ENCODE data around the gene CD19.
"Not testable (repeated sequence)": the region's sequence is repeated elsewhere in the genome, so short reads cannot be mapped to it uniquely, and the experiment has no call there.

CD19 gene

GRCh38 chr16:28923652-28924398 lies 7.9 kb upstream of the CD19 start:
- peaks cover 12% of the 10 kb centered on the region for H3K36me3 Mint-ChIP-seq (ENCODE audit: low read depth)
- peak overlapping the region; percentile 78 for H3K4me3 Mint-ChIP-seq
- no peaks in the 10 kb centered on the region for H3K27me3 Mint-ChIP-seq (ENCODE audit: low read depth)
- H3K9me3 Mint-ChIP-seq = no peaks in the 10 kb centered on the region
- H3K27ac Mint-ChIP-seq = peak overlapping the region; percentile 75
- peaks cover 16% of the 10 kb centered on the region for H3K4me1 Mint-ChIP-seq (ENCODE audit: low read depth)

GRCh38 chr16:28924399-28924761 lies 7.4 kb upstream of the CD19 start:
- Mint-ChIP-seq H3K36me3 (ENCODE audit: low read depth) (peaks cover 8% of the 10 kb centered on the region), H3K27ac (peak overlapping the region; percentile 100), H3K27me3 (ENCODE audit: low read depth) (no peaks in the 10 kb centered on the region), H3K4me3 (peak overlapping the region; percentile 97), H3K9me3 (no peaks in the 10 kb centered on the region), H3K4me1 (ENCODE audit: low read depth) (peaks cover 16% of the 10 kb centered on the region)

- H3K4me3 Mint-ChIP-seq = peak within 1 kb of the TSS; percentile 97
- H3K36me3 Mint-ChIP-seq (ENCODE audit: low read depth) = peaks cover 7% of the 10 kb centered on the region
- no peaks in the 10 kb centered on the region for H3K9me3 Mint-ChIP-seq
- peaks cover 16% of the 10 kb centered on the region for H3K4me1 Mint-ChIP-seq (ENCODE audit: low read depth)
- no peaks in the 10 kb centered on the region for H3K27me3 Mint-ChIP-seq (ENCODE audit: low read depth)
- H3K27ac Mint-ChIP-seq = peak within 1 kb of the TSS; percentile 100
Measured at GRCh38 chr16:28924762-28925385, 6.9 kb upstream of the CD19 start, which contains the start of gene RABEP2. Gene RABEP2, minus strand, starts transcription at chr16:28925238. Its CDS starts 75 bp downstream, at chr16:28925163.

GRCh38 chr16:28925386-28926228 lies 6.2 kb upstream of the CD19 start:
- peaks cover 7% of the 10 kb centered on the region for H3K36me3 Mint-ChIP-seq (ENCODE audit: low read depth)
- peaks cover 18% of the 10 kb centered on the region for H3K4me1 Mint-ChIP-seq (ENCODE audit: low read depth)
- H3K4me3 Mint-ChIP-seq = peak overlapping the region; percentile 97
- no peaks in the 10 kb centered on the region for H3K27me3 Mint-ChIP-seq (ENCODE audit: low read depth)
- H3K9me3 Mint-ChIP-seq = no peaks in the 10 kb centered on the region
- H3K27ac Mint-ChIP-seq = peak overlapping the region; percentile 100

- not testable (repeated sequence) for H3K9me3 Mint-ChIP-seq; H3K27me3 Mint-ChIP-seq (ENCODE audit: low read depth); H3K36me3 Mint-ChIP-seq (ENCODE audit: low read depth)
- H3K4me1 Mint-ChIP-seq (ENCODE audit: low read depth) = peaks cover 19% of the 10 kb centered on the region
- peak overlapping the region; percentile 97 for H3K4me3 Mint-ChIP-seq
- peak overlapping the region; percentile 100 for H3K27ac Mint-ChIP-seq
Measured at GRCh38 chr16:28926284-28926683, 5.5 kb upstream of the CD19 start.

GRCh38 chr16:28927815-28928214 lies 4.0 kb upstream of the CD19 start:
- Mint-ChIP-seq H3K36me3 (ENCODE audit: low read depth) (peaks cover 2% of the 10 kb centered on the region), H3K9me3 (no peaks in the 10 kb centered on the region), H3K4me3 (no peak overlapping the region), H3K4me1 (ENCODE audit: low read depth) (peaks cover 19% of the 10 kb centered on the region), H3K27me3 (ENCODE audit: low read depth) (no peaks in the 10 kb centered on the region), H3K27ac (no peak overlapping the region)

GRCh38 chr16:28930203-28930602 lies 1.6 kb upstream of the CD19 start:
- Mint-ChIP-seq H3K27ac (peak overlapping the region; percentile 46), H3K27me3 (ENCODE audit: low read depth) (no peaks in the 10 kb centered on the region), H3K4me1 (ENCODE audit: low read depth) (peaks cover 18% of the 10 kb centered on the region), H3K4me3 (no peak overlapping the region), H3K9me3 (no peaks in the 10 kb centered on the region), H3K36me3 (ENCODE audit: low read depth) (no peaks in the 10 kb centered on the region)

- H3K4me3 Mint-ChIP-seq = no peak overlapping the region
- no peaks in the 10 kb centered on the region for H3K9me3 Mint-ChIP-seq
- peaks cover 20% of the 10 kb centered on the region for H3K4me1 Mint-ChIP-seq (ENCODE audit: low read depth)
- peak overlapping the region; percentile 33 for H3K27ac Mint-ChIP-seq
- H3K36me3 Mint-ChIP-seq (ENCODE audit: low read depth) = no peaks in the 10 kb centered on the region
- H3K27me3 Mint-ChIP-seq (ENCODE audit: low read depth) = no peaks in the 10 kb centered on the region
Measured at GRCh38 chr16:28930652-28931051, 1.1 kb upstream of the CD19 start.

- no peaks in the 10 kb centered on the region for H3K36me3 Mint-ChIP-seq (ENCODE audit: low read depth)
- H3K27me3 Mint-ChIP-seq (ENCODE audit: low read depth) = no peaks in the 10 kb centered on the region
- no peak overlapping the region for H3K4me3 Mint-ChIP-seq
- no peaks in the 10 kb centered on the region for H3K9me3 Mint-ChIP-seq
- H3K27ac Mint-ChIP-seq = no peak overlapping the region
- H3K4me1 Mint-ChIP-seq (ENCODE audit: low read depth) = peaks cover 22% of the 10 kb centered on the region
Measured at GRCh38 chr16:28932339-28933141, 769 bp downstream of the CD19 start.

GRCh38 chr16:28933171-28933570 lies 1.4 kb downstream of the CD19 start:
- H3K9me3 Mint-ChIP-seq = no peaks in the 10 kb centered on the region
- H3K27me3 Mint-ChIP-seq (ENCODE audit: low read depth) = no peaks in the 10 kb centered on the region
- peaks cover 25% of the 10 kb centered on the region for H3K4me1 Mint-ChIP-seq (ENCODE audit: low read depth)
- H3K4me3 Mint-ChIP-seq = no peak overlapping the region
- H3K27ac Mint-ChIP-seq = no peak overlapping the region
- H3K36me3 Mint-ChIP-seq (ENCODE audit: low read depth) = no peaks in the 10 kb centered on the region

GRCh38 chr16:28935346-28935745 lies 3.6 kb downstream of the CD19 start:
- no peak overlapping the region for H3K4me3 Mint-ChIP-seq
- no peaks in the 10 kb centered on the region for H3K36me3 Mint-ChIP-seq (ENCODE audit: low read depth)
- H3K27me3 Mint-ChIP-seq (ENCODE audit: low read depth) = no peaks in the 10 kb centered on the region
- H3K4me1 Mint-ChIP-seq (ENCODE audit: low read depth) = peaks cover 25% of the 10 kb centered on the region
- no peaks in the 10 kb centered on the region for H3K9me3 Mint-ChIP-seq
- no peak overlapping the region for H3K27ac Mint-ChIP-seq

- Mint-ChIP-seq H3K4me3 (peak overlapping the region; percentile 75), H3K4me1 (ENCODE audit: low read depth) (peaks cover 20% of the 10 kb centered on the region), H3K36me3 (ENCODE audit: low read depth) (no peaks in the 10 kb centered on the region), H3K27ac (peak overlapping the region; percentile 60), H3K9me3 (no peaks in the 10 kb centered on the region), H3K27me3 (ENCODE audit: low read depth) (no peaks in the 10 kb centered on the region)
Measured at GRCh38 chr16:28935924-28936783, 4.4 kb downstream of the CD19 start.

- Mint-ChIP-seq H3K4me3 (peak overlapping the region; percentile 75), H3K4me1 (ENCODE audit: low read depth) (peaks cover 20% of the 10 kb centered on the region), H3K27ac (peak overlapping the region; percentile 60), H3K27me3 (ENCODE audit: low read depth) (no peaks in the 10 kb centered on the region), H3K9me3 (no peaks in the 10 kb centered on the region), H3K36me3 (ENCODE audit: low read depth) (no peaks in the 10 kb centered on the region)
Measured at GRCh38 chr16:28936784-28937155, 5.0 kb downstream of the CD19 start.
